ENCODE results near the gene PI4KB.

DNA sequence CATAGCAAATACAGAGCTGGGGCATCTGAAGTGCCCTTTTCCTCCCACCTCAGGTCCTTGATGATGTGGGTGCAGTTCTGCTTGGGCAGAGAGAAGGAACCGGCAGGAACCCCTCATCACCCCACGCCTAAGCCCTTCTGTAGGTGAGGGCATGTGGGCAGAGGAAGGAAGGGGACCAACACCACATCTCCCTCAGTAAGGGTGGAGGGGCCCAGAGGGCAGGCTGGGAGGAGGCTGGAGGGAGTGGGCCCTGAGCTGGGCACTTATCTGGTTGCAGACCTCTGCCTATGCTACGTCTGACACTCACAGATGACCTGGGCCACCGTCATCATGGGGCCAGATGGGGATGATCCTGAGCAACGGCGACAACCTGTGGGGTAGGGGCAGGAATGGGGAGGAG, 34.1 kb downstream of the PI4KB start:
- no peak for TF ChIP-seq POLR2A (IDR thresholded peaks at IDR 0.05)
- TF ChIP-seq, protein P1, sequence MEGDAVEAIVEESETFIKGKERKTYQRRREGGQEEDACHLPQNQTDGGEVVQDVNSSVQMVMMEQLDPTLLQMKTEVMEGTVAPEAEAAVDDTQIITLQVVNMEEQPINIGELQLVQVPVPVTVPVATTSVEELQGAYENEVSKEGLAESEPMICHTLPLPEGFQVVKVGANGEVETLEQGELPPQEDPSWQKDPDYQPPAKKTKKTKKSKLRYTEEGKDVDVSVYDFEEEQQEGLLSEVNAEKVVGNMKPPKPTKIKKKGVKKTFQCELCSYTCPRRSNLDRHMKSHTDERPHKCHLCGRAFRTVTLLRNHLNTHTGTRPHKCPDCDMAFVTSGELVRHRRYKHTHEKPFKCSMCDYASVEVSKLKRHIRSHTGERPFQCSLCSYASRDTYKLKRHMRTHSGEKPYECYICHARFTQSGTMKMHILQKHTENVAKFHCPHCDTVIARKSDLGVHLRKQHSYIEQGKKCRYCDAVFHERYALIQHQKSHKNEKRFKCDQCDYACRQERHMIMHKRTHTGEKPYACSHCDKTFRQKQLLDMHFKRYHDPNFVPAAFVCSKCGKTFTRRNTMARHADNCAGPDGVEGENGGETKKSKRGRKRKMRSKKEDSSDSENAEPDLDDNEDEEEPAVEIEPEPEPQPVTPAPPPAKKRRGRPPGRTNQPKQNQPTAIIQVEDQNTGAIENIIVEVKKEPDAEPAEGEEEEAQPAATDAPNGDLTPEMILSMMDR (IDR thresholded peaks at IDR 0.05), result no peak
- no peak for TF ChIP-seq EP300 (IDR thresholded peaks at IDR 0.05)
